Endothelial cell of umbilical vein (primary cell): Measurements from ENCODE around the gene AHI1. TPM values are rescaled to one million over a fixed set of nuclear protein-coding genes. Genes with fewer than 3 reads are reported as not detected.

Experiments used
- BruUV-seq: library from RNA; stranded (reverse); fragments of 400-500 nt; replicated peaks from 2 replicates; lab custom pipeline; 2021; lab: Mats Ljungman, UMichigan
- CTCF ChIA-PET: fragments of 300-600, 350-600 bp; sonication (Branson Sonifier 250); formaldehyde crosslinking; loops from one replicate; lab custom pipeline; 2021; ENCODE audit warnings: antibody characterized with exemption, inconsistent platforms; lab: Charles Lee
- POLR2A ChIA-PET: fragments of 300-600, 350-600 bp; sonication (Branson Sonifier 250); formaldehyde crosslinking; loops from one replicate; lab custom pipeline; 2021; ENCODE audit warnings: antibody characterized with exemption, inconsistent platforms; lab: Charles Lee
- DNase-seq: peaks from one replicate; pipeline ENCODE4 v3.0.0-alpha.2; 2011; ENCODE audit warnings: low read depth, low spot score
- FAIRE-seq: peaks from 2 replicates; lab custom pipeline; 2011; peaks lifted over from hg19 to GRCh38; lab: Jason Lieb, UNC
- H2AFZ ChIP-seq: 2 replicates; pipeline ENCODE4 v1.6.0; 2012; ENCODE audit warnings: low read depth, low read length, control low read depth, inconsistent platforms
- H3K27ac ChIP-seq: 2 replicates; pipeline ENCODE4 v1.5.1; 2011; ENCODE audit warnings: low read depth, mild to moderate bottlenecking, control low read depth, low read length, moderate library complexity; ENCODE audit not compliant: insufficient read depth
- H3K27me3 ChIP-seq, 2 experiments: 2 replicates each; pipeline versions ENCODE4 v1.6.0 to v1.6.1; 2011; ENCODE audit warnings: low read length in 2 of 2, mixed read lengths in 1 of 2; ENCODE audit not compliant: control insufficient read depth in 2 of 2, insufficient read depth in 2 of 2
- H3K36me3 ChIP-seq, 2 experiments: 2 replicates in 1 of 2; 3 replicates in 1 of 2; pipeline ENCODE4 v1.5.1; 2011; ENCODE audit warnings: low read length in 2 of 2, mild to moderate bottlenecking in 1 of 2, moderate library complexity in 1 of 2; ENCODE audit not compliant: control insufficient read depth in 2 of 2, insufficient read depth in 2 of 2; ENCODE audit errors: extremely low read depth in 1 of 2
- H3K4me1 ChIP-seq: 3 replicates; pipeline ENCODE4 v1.5.1; 2011; ENCODE audit warnings: mild to moderate bottlenecking, low read length; ENCODE audit not compliant: control insufficient read depth, insufficient read depth; ENCODE audit errors: extremely low read depth
- H3K4me2 ChIP-seq: 2 replicates; pipeline ENCODE4 v1.6.1; 2011; ENCODE audit warnings: low read length, control low read depth, mixed read lengths; ENCODE audit not compliant: insufficient read depth
- H3K4me3 ChIP-seq, 3 experiments: fragments of 200-600 bp in 1 of 3; sonication (generic), shearing (Covaris generic) in 1 of 3; replicated peaks in 1 of 3; 2 replicates each; pipeline ENCODE4 v1.5.1; 2011 to 2016; ENCODE audit warnings: control low read depth in 3 of 3, low read length in 3 of 3, mild to moderate bottlenecking in 2 of 3, inconsistent platforms in 1 of 3, low read depth in 1 of 3, moderate library complexity in 1 of 3; ENCODE audit not compliant: insufficient read depth in 1 of 3
- H3K79me2 ChIP-seq: 2 replicates; pipeline ENCODE4 v1.6.0; 2012; ENCODE audit warnings: low read length, inconsistent platforms; ENCODE audit not compliant: control insufficient read depth, insufficient read depth
- H3K9ac ChIP-seq: replicated peaks from 2 replicates; pipeline ENCODE3; 2011; ENCODE audit warnings: low read length, control low read depth; ENCODE audit not compliant: insufficient read depth; ENCODE audit errors: extremely low read depth
- H3K9me1 ChIP-seq: replicated peaks from 3 replicates; pipeline ENCODE4 v1.6.0; 2011; ENCODE audit warnings: mild to moderate bottlenecking, low read length; ENCODE audit not compliant: control insufficient read depth, insufficient read depth; ENCODE audit errors: extremely low read depth
- H3K9me3 ChIP-seq: replicated peaks from 2 replicates; pipeline ENCODE4 v1.5.1; 2012; ENCODE audit warnings: low read length, inconsistent platforms; ENCODE audit not compliant: control insufficient read depth, insufficient read depth
- H4K20me1 ChIP-seq: replicated peaks from 2 replicates; pipeline ENCODE3; 2011; ENCODE audit warnings: mild to moderate bottlenecking, low read length; ENCODE audit not compliant: control insufficient read depth, insufficient read depth; ENCODE audit errors: extremely low read depth
- EZH2 ChIP-seq: IDR thresholded peaks from 2 replicates; pipeline ENCODE4 v1.6.1; 2012; ENCODE audit warnings: borderline replicate concordance, low read depth, mild to moderate bottlenecking, moderate library complexity, low read length, inconsistent platforms; ENCODE audit not compliant: severe bottlenecking
- FOS ChIP-seq: IDR thresholded peaks from 2 replicates; pipeline ENCODE4 v1.6.1; 2011; ENCODE audit warnings: mild to moderate bottlenecking, low read length, moderate library complexity, borderline replicate concordance; ENCODE audit not compliant: insufficient read depth
- GATA2 ChIP-seq: IDR thresholded peaks from 2 replicates; pipeline ENCODE4 v1.7.0; 2011; ENCODE audit warnings: low read depth, mild to moderate bottlenecking, moderate library complexity, mixed read lengths, low read length; ENCODE audit not compliant: insufficient read length, insufficient read depth
- JUN ChIP-seq: IDR thresholded peaks from 2 replicates; pipeline ENCODE4 v1.6.1; 2011; ENCODE audit warnings: borderline replicate concordance, low read depth; ENCODE audit not compliant: insufficient read length, insufficient read depth
- MYC ChIP-seq: IDR thresholded peaks from one replicate; pipeline ENCODE4 v1.6.1; 2011; ENCODE audit warnings: mild to moderate bottlenecking, low read depth, low read length
- POLR2A ChIP-seq: IDR thresholded peaks from 2 replicates; pipeline ENCODE4 v1.6.1; 2012; ENCODE audit warnings: low read depth, mild to moderate bottlenecking, control low read depth, low read length
- POLR2AphosphoS5 ChIP-seq: IDR thresholded peaks from 2 replicates; pipeline ENCODE4 v1.6.1; 2012; ENCODE audit warnings: low read depth, mild to moderate bottlenecking, control low read depth, low read length, moderate library complexity; ENCODE audit not compliant: insufficient read depth
- dilution Hi-C: fragments of 300-500 bp; cut with MboI; formaldehyde crosslinking; loops from one replicate; pipeline ENCODE4 v1.15.0; 2019; ENCODE audit warnings: low sequenced_read_pairs; ENCODE audit not compliant: extremely low pct_ligation_motif_present
- intact Hi-C: fragments of 100-400 bp; cut with micrococcal nuclease; formaldehyde crosslinking; loops from one replicate; pipeline ENCODE4 v1.10.0; 2022
- polyA plus RNA-seq, 4 experiments: library from polyadenylated mRNA; depleted of rRNA in 3 of 4; stranded (reverse) in 3 of 4; unstranded in 1 of 4; fragments of >200 nt; gene quantifications; 2 replicates each; pipeline versions ENCODE4 v1.2.1 to v1.2.3, GENCODE V29; 2011 to 2012; ENCODE audit warnings: missing spikeins in 1 of 4
- total RNA-seq: library from RNA; stranded (reverse); gene quantifications from 2 replicates; pipeline ENCODE4 v1.2.3, GENCODE V29; 2021
- TF ChIP-seq, protein P1 (sequence below): IDR thresholded peaks from 2 replicates; pipeline ENCODE4 v1.6.1; 2011; ENCODE audit not compliant: insufficient read depth, insufficient read length
- TF ChIP-seq, protein P2 (sequence below), 2 donors: IDR thresholded peaks; 1 replicate in 1 of 2; 2 replicates in 1 of 2; pipeline ENCODE4 v1.5.1; 2011; ENCODE audit warnings: low read length in 2 of 2, mild to moderate bottlenecking in 2 of 2, moderate library complexity in 2 of 2, control low read depth in 1 of 2, inconsistent platforms in 1 of 2, low read depth in 1 of 2; ENCODE audit not compliant: insufficient read depth in 1 of 2; ENCODE audit errors: extremely low read depth in 1 of 2

The AHI1 gene
- total and polyA plus RNA-seq, 2 donors (not counting 3 experiments of a cell fraction or from before 2014, with no cell fraction given), result 5.1 to 20.7 TPM

DNA sequence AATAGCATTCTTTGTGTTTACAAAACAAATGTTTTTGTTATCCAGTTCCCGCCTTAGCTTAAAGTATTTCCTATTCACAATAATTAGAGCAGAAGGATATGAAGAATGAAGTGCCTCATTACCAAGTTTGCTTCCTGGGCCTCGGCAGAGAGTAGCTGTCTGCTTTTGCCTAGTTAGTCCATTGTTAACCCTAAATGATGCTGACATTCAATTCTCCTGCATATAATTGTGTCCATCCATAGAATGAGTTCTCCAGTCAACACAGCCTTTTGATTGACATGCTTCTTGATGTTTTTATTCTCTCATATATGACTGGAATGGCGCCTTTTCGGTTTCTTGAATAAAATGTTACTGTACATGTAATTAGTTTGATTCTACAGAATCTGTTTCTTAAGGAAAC is 215.6 kb downstream of the AHI1 start:
- H3K27ac ChIP-seq, result no peak overlapping the region
- no peaks in the 10 kb centered on the region for H3K36me3 ChIP-seq
- no peak overlapping the region for H3K4me2 ChIP-seq
- POLR2A ChIA-PET, result no interaction called here
- TF ChIP-seq GATA2, result no peak
- H3K4me3 ChIP-seq, result no peak overlapping the region
- H4K20me1 ChIP-seq, result no peaks in the 10 kb centered on the region
- intact Hi-C loops, result no loop called here
- no peak overlapping the region for H3K9ac ChIP-seq
- CTCF ChIA-PET, result no interaction called here
- H2AFZ ChIP-seq, result no peak overlapping the region
- H3K9me1 ChIP-seq, result no peaks in the 10 kb centered on the region
- no peaks in the 10 kb centered on the region for H3K79me2 ChIP-seq
- H3K9me3 ChIP-seq, result no peaks in the 10 kb centered on the region
- H3K27me3 ChIP-seq, result no peaks in the 10 kb centered on the region
- no peak for FAIRE-seq
- H3K4me1 ChIP-seq, result peaks cover under 1% of the 10 kb centered on the region
- BruUV-seq, result no TSS peak
- DNase-seq, result no peak
- dilution Hi-C loops, result no loop called here

DNA sequence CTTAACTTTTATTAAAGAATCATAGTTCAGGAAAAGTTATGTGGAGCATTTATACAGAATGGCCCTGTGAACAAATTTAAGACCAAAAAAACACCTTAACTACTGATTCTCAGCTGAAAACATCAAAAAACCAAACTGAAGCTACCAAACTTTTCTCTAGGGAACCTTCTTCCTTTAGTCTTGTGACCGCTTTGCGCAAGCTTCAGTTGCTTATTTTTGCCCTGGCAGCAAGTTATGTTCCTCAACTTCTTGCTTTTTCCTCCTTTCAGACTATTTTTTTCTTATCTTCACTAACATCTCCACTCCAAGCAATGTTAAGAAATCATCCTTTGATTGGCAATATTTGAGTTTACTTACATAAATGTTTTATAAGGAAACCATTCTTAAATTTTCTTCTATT is 216.3 kb downstream of the AHI1 start:
- Histone ChIP-seq H3K4me3 (no peak overlapping the region), H3K4me1 (no peaks in the 10 kb centered on the region), H3K79me2 (no peaks in the 10 kb centered on the region), H3K9me1 (no peaks in the 10 kb centered on the region), H3K27me3 (no peaks in the 10 kb centered on the region), H2AFZ (no peak overlapping the region), H4K20me1 (no peaks in the 10 kb centered on the region), H3K9ac (no peak overlapping the region), H3K9me3 (no peaks in the 10 kb centered on the region), H3K36me3 (no peaks in the 10 kb centered on the region), H3K4me2 (no peak overlapping the region), H3K27ac (no peak overlapping the region)
- POLR2A ChIA-PET, result no interaction called here
- dilution Hi-C loops (no loop called here), intact Hi-C loops (no loop called here)
- CTCF ChIA-PET, result interaction anchor here (0.7 kb wide), 1 partner anchor 10 kb away, joined by 4 read pairs; no protein-coding TSS in a partner anchor
- TF ChIP-seq GATA2 (no peak), JUN (no peak), FOS (no peak), POLR2AphosphoS5 (no peak), EZH2 (no peak), POLR2A (no peak), MYC (no peak)
- TF ChIP-seq, protein P1, sequence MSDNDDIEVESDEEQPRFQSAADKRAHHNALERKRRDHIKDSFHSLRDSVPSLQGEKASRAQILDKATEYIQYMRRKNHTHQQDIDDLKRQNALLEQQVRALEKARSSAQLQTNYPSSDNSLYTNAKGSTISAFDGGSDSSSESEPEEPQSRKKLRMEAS, result no peak
- TF ChIP-seq, protein P2, sequence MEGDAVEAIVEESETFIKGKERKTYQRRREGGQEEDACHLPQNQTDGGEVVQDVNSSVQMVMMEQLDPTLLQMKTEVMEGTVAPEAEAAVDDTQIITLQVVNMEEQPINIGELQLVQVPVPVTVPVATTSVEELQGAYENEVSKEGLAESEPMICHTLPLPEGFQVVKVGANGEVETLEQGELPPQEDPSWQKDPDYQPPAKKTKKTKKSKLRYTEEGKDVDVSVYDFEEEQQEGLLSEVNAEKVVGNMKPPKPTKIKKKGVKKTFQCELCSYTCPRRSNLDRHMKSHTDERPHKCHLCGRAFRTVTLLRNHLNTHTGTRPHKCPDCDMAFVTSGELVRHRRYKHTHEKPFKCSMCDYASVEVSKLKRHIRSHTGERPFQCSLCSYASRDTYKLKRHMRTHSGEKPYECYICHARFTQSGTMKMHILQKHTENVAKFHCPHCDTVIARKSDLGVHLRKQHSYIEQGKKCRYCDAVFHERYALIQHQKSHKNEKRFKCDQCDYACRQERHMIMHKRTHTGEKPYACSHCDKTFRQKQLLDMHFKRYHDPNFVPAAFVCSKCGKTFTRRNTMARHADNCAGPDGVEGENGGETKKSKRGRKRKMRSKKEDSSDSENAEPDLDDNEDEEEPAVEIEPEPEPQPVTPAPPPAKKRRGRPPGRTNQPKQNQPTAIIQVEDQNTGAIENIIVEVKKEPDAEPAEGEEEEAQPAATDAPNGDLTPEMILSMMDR (IDR thresholded peaks at IDR 0.05; ENCODE audit: extremely low read depth in 1 of 2, insufficient read depth in 1 of 2, low read depth in 1 of 2, low read length in 2 of 2), result no peak
- no peak for FAIRE-seq
- no TSS peak for BruUV-seq
- DNase-seq, result no peak
